Inflammatory macrophage treated with lipopolysaccharide for 4 hours (primary cell): ENCODE measurements around the gene SCLY.

Experiments
- DNase-seq: peaks from one replicate; pipeline ENCODE4 v3.0.0-alpha.2; 2020

SCLY gene

DNA sequence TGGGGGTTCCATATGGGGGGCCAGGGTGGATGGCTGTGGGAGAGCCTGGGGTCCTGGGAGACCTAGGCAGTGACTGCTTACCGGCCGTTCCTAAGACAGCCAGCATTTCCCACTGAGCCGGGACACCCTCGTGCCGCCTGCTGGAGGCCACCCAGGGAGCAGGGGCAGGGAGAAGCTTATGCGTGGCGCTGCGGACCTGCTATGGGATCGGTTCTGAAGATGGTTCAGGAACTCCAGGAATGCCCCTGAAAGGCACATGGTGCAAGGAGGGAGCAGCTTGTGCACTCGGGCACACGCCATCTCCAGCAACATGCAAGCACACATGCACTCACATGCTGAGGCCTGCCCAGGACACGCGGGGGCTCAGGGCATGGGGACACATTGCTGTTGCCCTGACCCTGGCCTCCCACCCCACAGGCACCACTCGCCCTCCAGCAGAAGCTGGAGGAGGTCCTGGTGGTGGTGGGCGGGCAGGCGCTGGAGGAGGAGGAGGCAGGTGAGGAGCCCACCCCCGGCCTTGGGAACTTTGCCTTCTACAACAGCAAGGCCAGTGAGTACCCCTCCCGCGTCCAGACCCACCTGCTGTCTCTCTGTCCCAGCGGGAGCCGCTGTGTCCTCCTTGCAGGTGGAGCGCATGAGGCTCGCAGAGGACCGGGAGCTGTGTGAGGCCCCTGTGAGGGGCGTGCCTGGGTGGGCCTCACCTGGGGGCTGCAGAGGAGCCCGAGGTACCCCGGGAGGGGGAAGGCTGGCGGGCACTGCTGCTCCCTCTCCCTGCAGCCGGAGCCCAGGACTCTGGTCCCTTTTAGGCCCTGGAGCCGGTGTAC, 81.8 kb downstream of the SCLY start:
- no peak for DNase-seq

DNA sequence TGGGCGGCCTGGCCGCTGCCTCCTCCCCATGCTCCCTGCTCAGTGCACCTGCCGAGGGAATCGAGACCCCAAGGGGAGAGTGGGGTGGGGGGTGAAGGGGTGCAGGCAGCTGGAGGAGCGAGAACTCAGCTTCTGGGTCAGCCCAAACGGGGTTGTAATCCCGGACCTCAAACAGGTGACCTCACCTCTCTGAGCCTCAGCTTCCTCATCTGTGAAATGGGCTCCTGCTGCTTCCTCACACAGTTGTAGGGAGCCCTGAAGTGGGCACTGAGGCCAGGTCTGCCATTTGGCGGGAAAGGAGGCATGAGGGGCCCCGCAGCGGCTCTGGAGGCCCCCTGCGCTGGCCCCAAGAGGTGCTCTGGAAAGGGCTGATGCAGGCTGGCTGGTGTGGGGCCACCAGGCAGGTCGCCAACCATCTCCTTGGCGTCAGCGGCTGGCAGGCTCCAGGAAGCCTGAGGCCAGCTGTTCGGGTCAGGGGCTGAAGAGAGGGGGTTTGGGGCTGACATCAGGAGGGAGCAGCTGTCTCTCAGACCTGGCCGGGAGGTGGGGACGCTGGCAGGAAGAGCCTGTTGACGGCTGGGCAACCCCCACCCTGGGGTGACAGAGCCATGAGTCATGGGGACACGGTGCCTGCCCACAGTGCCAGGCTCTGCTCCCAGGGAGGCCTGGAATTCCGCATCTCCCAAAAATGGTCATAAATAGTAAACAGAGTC, 82.6 kb downstream of the SCLY start:
- DNase-seq = no peak

DNA sequence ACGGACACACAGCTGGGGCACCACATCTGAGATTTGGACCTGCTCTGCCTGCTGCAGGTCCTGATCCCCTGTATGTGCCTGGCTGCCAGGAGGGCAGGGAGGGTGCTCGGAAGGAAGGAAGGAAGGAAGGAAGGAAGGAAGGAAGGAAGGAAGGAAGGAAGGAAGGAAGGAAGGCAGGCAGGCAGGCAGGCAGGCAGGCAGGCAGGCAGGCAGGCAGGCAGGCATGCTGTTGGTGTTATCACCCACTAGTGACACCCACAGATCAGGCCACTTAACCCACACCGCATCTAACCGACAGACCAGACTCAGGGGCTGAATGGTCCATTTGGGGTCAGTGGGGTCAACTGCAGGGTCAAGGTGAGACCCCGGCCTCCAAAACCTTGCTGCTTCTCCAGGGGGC, 83.5 kb downstream of the SCLY start:
- no peak for DNase-seq

DNA sequence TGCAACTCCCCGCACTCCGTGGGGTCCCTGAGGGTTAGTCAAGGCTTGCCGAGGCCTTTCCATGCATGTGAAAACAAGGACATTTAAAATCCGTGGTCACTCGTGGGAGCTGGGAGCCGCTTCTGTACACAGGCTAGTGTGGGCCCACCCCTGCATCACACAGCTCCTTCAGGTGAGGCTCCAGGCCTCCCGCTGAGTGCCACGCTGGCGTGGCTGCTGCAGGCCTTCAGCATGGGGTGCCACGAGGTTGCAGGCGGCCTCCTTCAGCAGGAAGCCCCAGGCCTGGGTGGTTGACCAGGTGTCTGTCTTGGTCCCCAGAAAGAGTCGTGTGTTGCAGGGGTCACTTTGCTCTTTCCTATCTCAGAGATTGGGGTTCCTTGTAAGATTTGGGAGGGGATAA, 84.2 kb downstream of the SCLY start:
- DNase-seq = no peak

DNA sequence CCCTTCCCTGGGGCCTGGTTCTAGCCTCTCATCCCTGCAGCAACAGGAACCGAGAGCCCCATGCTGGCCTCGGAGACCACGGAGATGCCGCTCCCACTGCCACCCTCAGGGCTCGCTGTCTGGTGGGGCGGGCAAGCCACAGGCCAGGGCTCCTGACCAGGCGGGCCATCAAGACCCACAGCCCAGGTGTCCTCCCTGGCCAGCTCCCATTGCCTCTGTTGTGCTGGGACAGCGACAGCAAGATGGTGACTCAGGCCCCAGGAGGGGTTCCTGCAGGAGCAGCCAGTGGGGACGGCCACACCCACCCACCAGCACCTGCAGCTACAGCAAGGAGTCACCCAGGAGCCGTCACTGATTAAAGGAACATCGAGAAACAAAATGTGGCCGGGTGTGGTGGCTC, 85.0 kb downstream of the SCLY start:
- DNase-seq = no peak

DNA sequence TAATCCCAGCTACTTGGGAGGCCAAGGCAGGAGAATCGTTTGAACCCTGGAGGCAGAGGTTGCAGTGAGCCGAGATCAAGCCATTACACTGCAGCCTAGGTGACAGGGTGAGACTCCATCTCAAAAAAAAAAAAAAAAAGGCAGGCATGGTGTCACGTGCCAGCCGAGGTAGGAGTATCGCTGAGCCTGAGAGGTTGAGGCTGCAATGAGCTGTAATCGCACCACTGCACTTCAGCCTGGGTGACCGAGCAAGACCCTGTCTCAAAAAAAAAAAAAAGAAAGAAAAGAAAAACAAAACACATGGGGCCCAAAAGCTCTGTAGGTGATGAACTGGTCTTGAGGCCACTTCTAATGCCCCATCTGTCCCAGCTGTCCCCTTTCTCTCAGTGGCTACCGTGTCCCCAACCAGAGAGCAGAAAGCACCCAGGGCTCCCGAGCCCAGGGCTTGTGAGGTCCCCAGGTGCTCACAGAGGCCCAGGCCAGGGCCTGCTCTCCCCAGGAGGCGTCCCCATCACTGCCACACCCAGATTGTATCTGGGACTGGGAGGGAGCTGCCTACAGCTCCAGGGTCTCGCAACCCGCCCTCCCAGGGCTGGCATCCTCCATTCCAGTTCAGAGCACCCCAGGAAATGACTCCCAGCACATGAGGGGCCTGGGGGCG, 86.2 kb downstream of the SCLY start:
- no peak for DNase-seq

DNA sequence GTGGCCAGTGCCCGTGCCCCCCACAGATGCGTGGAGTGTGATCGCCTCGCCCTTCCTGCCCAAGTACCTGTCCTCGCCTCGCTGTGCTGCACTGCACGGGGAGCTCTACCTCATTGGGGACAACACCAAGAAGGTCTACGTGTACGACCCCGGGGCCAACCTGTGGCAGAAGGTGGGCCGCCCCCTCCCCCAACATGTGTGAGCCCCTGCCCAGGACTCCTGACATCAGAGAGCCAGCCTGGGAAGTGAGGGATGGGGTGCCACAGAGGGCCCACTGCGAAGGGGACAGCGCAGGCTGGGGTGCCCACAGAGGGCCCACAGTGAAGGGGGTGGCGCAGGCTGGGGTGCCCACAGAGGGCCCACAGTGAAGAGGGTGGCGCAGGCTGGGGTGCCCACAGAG, 88.2 kb downstream of the SCLY start:
- no peak for DNase-seq
